WERI-Rb-1 (cell line): Measurements from ENCODE around the gene SRD5A2.

Experiments used
- DNase-seq: peaks from one replicate; pipeline ENCODE4 v3.0.0-alpha.2; 2020
- H3K27ac ChIP-seq: fragments of 250-450 bp; sonication (Bioruptor Pico); 2 replicates; pipeline ENCODE4 v1.5.1; 2020; ENCODE audit warnings: mild to moderate bottlenecking, moderate library complexity
- H3K27me3 ChIP-seq: fragments of 250-450 bp; sonication (Bioruptor Pico); 2 replicates; pipeline ENCODE4 v1.5.1; 2021; ENCODE audit warnings: mild to moderate bottlenecking, low read depth, moderate library complexity; ENCODE audit not compliant: insufficient read depth, severe bottlenecking
- H3K36me3 ChIP-seq: fragments of 250-450 bp; sonication (Bioruptor Pico); 2 replicates; pipeline ENCODE4 v1.5.1; 2020; ENCODE audit warnings: mild to moderate bottlenecking, moderate library complexity
- H3K4me3 ChIP-seq: 2 replicates; pipeline ENCODE4 v1.5.1; 2011; ENCODE audit warnings: low read depth, mild to moderate bottlenecking, control low read depth, low read length
- H3K9me3 ChIP-seq: fragments of 250-450 bp; sonication (Bioruptor Pico); 2 replicates; pipeline ENCODE4 v1.5.1; 2021; ENCODE audit warnings: mild to moderate bottlenecking, moderate library complexity; ENCODE audit not compliant: severe bottlenecking
- TF ChIP-seq, protein P1 (sequence below): IDR thresholded peaks from 2 replicates; pipeline ENCODE4 v1.5.1; 2011; ENCODE audit warnings: low read depth, mild to moderate bottlenecking, control low read depth, inconsistent platforms, low read length

Gene SRD5A2

DNA sequence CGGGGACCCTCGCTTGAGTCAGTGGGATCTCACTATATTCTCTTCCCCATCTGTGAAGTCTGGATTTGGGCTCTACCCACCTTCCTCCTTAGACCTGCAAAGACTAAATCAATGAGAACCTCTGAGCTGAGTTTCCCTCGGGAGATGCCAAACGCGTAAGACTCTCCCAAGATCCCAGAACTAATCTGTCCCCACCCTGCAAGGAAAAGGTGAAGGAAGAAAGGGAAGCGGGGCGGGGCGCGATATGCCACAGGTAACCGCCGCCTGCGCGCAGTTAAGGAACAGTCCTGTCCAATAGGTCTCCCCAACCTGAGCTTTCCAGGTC lies 780 bp downstream of the SRD5A2 start:
- TF ChIP-seq, protein P1, sequence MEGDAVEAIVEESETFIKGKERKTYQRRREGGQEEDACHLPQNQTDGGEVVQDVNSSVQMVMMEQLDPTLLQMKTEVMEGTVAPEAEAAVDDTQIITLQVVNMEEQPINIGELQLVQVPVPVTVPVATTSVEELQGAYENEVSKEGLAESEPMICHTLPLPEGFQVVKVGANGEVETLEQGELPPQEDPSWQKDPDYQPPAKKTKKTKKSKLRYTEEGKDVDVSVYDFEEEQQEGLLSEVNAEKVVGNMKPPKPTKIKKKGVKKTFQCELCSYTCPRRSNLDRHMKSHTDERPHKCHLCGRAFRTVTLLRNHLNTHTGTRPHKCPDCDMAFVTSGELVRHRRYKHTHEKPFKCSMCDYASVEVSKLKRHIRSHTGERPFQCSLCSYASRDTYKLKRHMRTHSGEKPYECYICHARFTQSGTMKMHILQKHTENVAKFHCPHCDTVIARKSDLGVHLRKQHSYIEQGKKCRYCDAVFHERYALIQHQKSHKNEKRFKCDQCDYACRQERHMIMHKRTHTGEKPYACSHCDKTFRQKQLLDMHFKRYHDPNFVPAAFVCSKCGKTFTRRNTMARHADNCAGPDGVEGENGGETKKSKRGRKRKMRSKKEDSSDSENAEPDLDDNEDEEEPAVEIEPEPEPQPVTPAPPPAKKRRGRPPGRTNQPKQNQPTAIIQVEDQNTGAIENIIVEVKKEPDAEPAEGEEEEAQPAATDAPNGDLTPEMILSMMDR = no peak
- Histone ChIP-seq H3K9me3 (peaks cover 9% of the 10 kb centered on the region), H3K36me3 (no peaks in the 10 kb centered on the region), H3K27ac (no peak overlapping the region), H3K4me3 (no peak overlapping the region), H3K27me3 (peaks cover 75% of the 10 kb centered on the region)
- DNase-seq = no peak

DNA sequence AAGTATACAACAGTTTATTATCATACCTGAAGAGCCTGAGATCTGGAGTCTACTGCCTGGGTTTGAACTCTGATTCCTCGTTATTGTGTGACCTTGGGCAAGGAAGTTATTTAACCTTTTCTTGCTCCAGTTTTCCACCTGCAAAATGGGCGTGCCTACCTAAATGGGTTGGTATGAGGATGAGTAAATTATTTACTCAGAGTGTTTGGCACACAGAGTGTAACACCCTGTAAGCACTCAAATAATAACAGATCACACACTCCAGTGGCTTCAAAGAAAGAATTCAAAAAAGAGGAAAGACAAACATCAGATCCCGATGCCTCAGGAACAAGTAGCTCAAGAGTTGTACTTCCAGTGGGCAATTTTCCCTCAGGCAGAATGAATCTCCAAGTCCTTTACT lies 2.4 kb downstream of the SRD5A2 start:
- no peak overlapping the region for H3K4me3 ChIP-seq
- no peaks in the 10 kb centered on the region for H3K36me3 ChIP-seq
- TF ChIP-seq, protein P1 = no peak
- DNase-seq = no peak
- H3K27me3 ChIP-seq = peaks cover 61% of the 10 kb centered on the region
- peaks cover 9% of the 10 kb centered on the region for H3K9me3 ChIP-seq
- no peak overlapping the region for H3K27ac ChIP-seq

DNA sequence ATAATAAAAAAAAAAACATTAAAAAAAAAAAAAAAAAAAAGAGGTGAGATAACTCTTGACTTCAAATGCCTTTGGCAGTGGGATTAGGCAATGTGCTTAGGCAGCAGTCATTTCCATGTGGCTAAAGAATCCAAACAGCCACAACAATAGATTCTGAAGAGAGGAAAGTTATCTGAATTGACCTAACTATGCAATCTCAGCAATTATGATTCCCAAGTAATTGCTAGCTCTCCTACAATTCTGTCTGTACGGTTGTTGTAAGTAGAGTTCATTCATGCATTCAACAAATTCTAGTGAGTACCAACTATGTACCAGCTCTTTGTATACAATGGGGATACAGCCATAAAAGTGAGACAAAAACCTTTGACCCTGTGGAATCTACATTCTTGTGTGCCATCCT lies 3.6 kb downstream of the SRD5A2 start:
- TF ChIP-seq, protein P1 = no peak
- Histone ChIP-seq H3K9me3 (peaks cover 9% of the 10 kb centered on the region), H3K27ac (no peak overlapping the region), H3K4me3 (no peak overlapping the region), H3K27me3 (peaks cover 52% of the 10 kb centered on the region), H3K36me3 (no peaks in the 10 kb centered on the region)
- no peak for DNase-seq

DNA sequence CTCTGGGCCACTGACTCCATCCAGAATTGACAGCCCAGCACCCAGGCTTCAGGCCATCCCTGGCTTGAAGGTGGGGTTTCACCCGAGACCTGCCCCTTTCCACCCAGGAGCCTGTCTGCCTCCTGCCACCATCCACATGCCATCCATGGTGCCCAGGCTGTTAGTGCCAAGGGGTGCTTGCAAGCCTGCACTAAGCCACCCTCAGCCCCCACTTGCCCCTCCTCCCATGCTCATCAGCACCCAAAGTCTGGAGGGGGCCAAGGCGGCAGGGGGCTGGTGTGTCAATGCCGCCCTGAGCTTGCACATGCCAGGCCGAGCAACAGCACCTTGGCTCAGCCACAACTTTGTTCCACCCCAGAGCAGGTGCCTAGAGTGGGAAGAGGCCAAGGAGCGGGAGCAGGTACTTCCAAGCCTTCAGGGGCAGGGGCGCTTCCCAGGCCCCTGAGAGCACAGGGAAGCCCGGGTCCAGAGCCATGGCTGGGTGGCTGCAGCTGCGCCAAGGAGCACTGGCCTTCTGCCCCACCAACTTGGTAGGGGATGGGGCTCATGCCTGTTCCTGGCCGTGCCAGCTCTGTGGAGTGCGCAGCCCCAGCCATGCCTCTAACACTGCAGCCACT lies 12.0 kb downstream of the SRD5A2 start:
- no peaks in the 10 kb centered on the region for H3K36me3 ChIP-seq
- TF ChIP-seq, protein P1 = no peak
- H3K27ac ChIP-seq = no peak overlapping the region
- H3K9me3 ChIP-seq = no peaks in the 10 kb centered on the region
- no peak overlapping the region for H3K4me3 ChIP-seq
- peaks cover 13% of the 10 kb centered on the region for H3K27me3 ChIP-seq
- no peak for DNase-seq

DNA sequence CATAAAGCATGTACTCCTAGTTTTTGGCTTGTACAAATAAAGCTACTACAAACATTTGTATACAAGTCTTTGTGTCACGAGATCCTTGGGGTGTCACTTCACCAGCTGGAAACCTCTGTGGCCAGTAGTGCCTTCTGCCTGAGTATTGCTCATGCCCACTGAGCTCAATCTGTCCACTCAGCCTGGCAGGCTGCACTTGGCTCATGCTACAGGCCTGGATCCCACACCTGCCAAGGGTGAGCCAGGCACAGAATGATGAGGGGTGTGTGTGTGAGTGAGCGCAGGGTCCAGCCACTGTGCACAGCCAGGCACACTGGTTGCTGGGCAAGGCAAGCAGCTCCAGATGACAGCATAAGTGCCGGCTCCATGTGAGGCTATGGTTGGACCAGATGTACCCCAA lies 13.1 kb downstream of the SRD5A2 start:
- DNase-seq = no peak
- H3K36me3 ChIP-seq = no peaks in the 10 kb centered on the region

More for the DNA sequence above, 13.1 kb downstream of the SRD5A2 start:
- Histone ChIP-seq H3K27ac (no peak overlapping the region), H3K9me3 (no peaks in the 10 kb centered on the region), H3K4me3 (no peak overlapping the region), H3K27me3 (peaks cover 16% of the 10 kb centered on the region)
- TF ChIP-seq, protein P1 = no peak
